ENCODE measurements around the gene AQP1.
A peak's percentile ranks its signal among the peaks of the same experiment; 100 is the strongest.

The AQP1 gene

GRCh38 chr7:30894866-30895605 lies 16.6 kb upstream of the AQP1 start:
- peak; percentile 15 for TF ChIP-seq CTCF (IDR thresholded peaks at IDR 0.05; ENCODE audit: low read depth, low read length)
- no peak for DNase-seq (ENCODE audit: extremely low read depth, low read depth)

- no peak for TF ChIP-seq CTCF (IDR thresholded peaks at IDR 0.05; ENCODE audit: low read depth, low read length)
- DNase-seq (ENCODE audit: extremely low read depth, low read depth): no peak
Observed at GRCh38 chr7:30896036-30896435, 15.6 kb upstream of the AQP1 start.

- DNase-seq (ENCODE audit: extremely low read depth, low read depth): no peak
- TF ChIP-seq CTCF (IDR thresholded peaks at IDR 0.05; ENCODE audit: low read depth, low read length): no peak
Observed at GRCh38 chr7:30896783-30897637, 14.6 kb upstream of the AQP1 start.

GRCh38 chr7:30897770-30898169 lies 13.9 kb upstream of the AQP1 start:
- TF ChIP-seq CTCF (IDR thresholded peaks at IDR 0.05; ENCODE audit: low read depth, low read length): no peak
- DNase-seq (ENCODE audit: extremely low read depth, low read depth): no peak

GRCh38 chr7:30898411-30898810 lies 13.2 kb upstream of the AQP1 start:
- no peak for DNase-seq (ENCODE audit: extremely low read depth, low read depth)
- no peak for TF ChIP-seq CTCF (IDR thresholded peaks at IDR 0.05; ENCODE audit: low read depth, low read length)

- no peak for TF ChIP-seq CTCF (IDR thresholded peaks at IDR 0.05; ENCODE audit: low read depth, low read length)
- DNase-seq (ENCODE audit: extremely low read depth, low read depth): no peak
Observed at GRCh38 chr7:30899066-30899465, 12.6 kb upstream of the AQP1 start.

GRCh38 chr7:30899630-30900029 lies 12.0 kb upstream of the AQP1 start:
- no peak for DNase-seq (ENCODE audit: extremely low read depth, low read depth)
- no peak for TF ChIP-seq CTCF (IDR thresholded peaks at IDR 0.05; ENCODE audit: low read depth, low read length)

Data from AG09319 (cell line).